Erythroblast (primary cell): ENCODE results near the gene MT1H.

Experiments
- GATA1 ChIP-seq: IDR thresholded peaks from 2 replicates; pipeline ENCODE4 v1.6.1; 2011; ENCODE audit warnings: low read depth, mild to moderate bottlenecking, control low read depth, low read length, moderate library complexity
- POLR2A ChIP-seq: IDR thresholded peaks from 2 replicates; pipeline ENCODE4 v1.6.1; 2011; ENCODE audit warnings: mild to moderate bottlenecking, low read length

DNA sequence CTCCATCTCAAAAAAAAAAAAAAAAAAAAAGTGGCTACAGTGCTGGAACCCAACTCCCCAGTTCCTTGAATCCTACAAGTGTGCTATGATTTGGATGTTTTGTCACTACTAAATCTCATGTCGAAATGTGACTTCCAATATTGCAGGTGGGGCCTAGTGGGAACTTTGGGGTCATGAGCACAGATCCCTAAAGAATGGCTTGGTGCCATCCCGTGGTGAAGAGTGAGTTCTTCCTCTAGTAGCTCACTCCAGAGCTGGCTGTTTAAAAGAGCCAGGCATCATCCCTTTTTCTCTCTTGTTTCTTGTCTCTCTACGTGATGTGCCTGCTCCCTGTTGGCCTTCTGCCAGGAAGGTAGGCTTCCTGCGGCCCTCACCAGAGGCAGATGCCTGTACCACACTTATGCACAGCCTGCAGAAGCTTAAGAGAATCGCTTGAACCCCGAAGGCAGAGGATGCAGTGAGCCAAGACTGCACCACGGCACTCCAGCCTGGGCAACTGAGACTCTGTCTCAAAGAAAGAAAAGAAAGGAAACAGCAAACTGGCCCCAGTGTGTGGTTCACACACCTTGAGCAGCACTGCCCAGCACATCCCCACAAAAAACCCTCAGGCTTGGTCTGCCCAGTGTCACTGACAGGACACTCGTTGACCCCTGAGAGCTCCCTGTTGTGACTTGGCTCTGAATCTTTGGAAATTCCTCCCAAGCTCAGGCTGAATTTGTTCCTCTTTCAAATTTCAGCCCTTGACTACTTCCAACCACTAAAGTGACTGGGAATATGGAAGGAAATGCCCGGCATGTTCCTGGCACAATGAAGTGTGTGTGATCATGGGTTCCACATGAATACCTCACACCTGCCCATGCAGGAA, 40.9 kb upstream of the MT1H start:
- TF ChIP-seq POLR2A: no peak
- no peak for TF ChIP-seq GATA1
